CD4-positive, alpha-beta T cell treated with Interleukin-10 for 1 hour (primary cell): ENCODE results near the gene SRSF8.
"Not testable (repeated sequence)": the region's sequence is repeated elsewhere in the genome, so short reads cannot be mapped to it uniquely, and the experiment has no call there.

Experiments
- DNase-seq: peaks from one replicate; pipeline ENCODE4 v3.0.0-alpha.2; 2020

The SRSF8 gene, protein sequence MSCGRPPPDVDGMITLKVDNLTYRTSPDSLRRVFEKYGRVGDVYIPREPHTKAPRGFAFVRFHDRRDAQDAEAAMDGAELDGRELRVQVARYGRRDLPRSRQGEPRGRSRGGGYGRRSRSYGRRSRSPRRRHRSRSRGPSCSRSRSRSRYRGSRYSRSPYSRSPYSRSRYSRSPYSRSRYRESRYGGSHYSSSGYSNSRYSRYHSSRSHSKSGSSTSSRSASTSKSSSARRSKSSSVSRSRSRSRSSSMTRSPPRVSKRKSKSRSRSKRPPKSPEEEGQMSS

DNA sequence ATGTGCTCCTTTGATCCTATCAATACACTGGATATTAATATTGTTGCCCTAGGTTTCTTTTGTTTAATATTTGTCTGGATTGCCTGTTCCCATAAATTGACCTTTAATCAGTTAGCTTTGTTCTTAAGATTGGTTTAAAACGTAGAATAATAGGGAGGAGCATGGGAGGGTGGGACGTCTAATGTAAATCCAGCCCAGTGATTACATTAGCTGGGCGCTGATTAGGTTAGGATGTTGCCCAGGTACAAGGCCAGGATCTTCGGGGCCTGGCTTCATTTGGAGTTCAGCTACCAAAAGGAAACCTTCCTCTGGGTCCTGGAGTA, at the start of gene SRSF8:
TSS of gene SRSF8 (plus strand) at position 204 of the 323 bp plus-strand sequence. CDS start 308 bp downstream, outside the sequence.
- no peak for DNase-seq

DNA sequence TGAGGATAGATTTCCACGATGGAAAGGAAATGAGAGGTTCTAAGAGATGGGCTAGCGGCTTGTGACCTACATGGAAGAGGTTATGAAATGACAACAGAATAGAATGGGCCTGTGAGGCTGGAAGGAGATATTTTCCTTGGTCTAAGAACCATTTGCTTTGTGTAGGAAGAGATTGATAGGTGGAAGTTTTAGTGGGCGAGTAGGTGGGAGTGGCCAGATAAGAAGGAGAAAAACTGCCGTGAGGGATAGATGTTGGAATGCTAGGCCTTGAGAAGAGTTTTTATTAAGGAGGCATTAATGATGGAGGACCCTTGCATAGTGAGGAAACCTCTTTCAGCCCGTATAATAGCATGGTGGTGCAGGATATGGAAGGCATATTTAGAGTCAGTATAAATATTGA, 45.3 kb upstream of the SRSF8 start:
- not testable (repeated sequence) for DNase-seq

DNA sequence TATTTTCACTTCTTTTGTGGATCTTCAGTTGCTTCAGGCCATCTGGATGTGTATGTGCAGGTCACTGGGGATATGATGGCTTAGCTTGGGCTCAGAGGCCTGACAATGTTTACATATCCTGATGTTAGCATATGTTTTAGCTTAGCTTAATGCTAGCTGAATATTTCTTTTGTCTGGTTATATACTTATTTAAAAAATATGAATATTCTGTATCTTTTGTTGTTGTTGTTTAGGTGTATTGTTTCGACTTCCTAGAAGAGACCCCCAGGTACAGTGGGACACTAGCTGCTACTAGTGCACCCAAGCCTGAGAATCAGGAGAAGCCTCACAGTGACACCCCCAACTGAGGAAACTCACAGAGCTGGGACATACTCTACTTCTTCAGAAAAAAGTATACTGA, 41.8 kb upstream of the SRSF8 start, which contains the start of gene KDM4E:
TSS of gene KDM4E (plus strand) at position 301 of the 400 bp plus-strand sequence. CDS start 300 bp downstream, outside the sequence.
- no peak for DNase-seq

DNA sequence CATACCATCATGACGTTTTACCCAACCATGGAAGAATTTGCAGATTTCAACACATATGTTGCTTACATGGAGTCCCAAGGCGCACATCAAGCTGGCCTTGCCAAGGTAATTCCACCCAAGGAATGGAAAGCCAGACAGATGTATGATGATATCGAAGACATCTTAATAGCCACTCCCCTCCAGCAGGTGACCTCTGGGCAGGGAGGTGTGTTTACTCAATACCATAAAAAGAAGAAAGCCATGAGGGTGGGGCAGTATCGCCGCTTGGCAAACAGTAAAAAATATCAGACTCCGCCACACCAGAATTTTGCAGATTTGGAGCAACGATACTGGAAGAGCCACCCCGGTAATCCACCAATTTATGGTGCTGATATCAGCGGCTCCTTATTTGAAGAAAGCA, 41.1 kb upstream of the SRSF8 start:
- DNase-seq: not testable (repeated sequence)

DNA sequence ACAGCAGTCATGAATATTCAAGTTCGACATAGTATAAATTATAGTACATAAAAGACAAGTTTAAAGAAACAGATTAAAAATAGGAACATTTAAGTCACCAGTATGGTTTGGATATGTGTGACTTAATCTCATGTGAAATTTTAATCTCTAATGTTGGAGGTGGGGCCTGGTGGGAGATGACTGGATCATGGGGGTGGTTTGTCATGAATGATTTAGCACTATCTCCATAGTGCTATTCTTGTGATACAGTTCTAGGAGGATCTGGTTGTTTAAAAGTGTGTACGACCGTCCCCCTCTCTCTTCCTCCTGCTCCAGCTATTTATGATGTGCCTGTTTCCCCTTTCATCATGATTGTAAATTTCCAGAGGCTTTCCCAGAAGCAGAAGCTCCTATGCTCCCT, 38.4 kb upstream of the SRSF8 start:
- no peak for DNase-seq

DNA sequence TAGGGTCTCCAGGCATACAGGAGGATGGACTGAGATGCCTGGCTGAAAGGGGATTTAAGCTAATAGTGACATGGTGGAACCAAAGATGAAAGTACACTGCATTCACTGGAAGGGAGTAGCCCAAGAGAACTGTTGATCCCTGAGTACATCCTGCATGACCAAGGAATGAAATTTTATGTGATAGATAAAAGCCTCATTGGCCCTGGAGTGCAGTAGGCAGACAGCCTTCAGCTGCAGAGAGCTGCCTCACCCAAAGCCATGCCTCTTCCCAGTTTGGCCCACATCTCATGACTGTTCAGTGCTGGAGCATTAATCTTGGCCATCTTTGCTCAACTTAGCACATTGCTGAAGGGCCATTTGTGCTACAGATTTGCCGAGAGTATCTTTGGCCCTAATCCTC, 33.7 kb upstream of the SRSF8 start:
- no peak for DNase-seq

DNA sequence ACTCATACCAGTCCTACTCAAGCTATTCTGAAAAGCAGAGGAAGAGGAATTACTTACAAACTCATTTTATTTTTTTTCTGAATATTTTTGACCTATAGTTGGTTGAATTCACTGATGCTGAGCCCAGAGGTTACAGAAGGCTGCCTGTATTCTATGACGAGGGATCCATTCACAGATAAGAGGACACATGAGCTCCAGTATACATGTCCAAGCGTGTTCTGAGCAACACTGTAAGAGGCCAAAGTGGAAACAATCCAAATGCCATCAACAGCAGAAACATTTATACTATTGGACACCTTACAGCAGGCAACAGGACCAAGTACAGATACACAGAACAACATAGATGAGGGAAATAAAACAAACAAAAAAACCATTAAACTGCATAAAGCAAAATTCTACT, 31.4 kb upstream of the SRSF8 start:
- DNase-seq: no peak

DNA sequence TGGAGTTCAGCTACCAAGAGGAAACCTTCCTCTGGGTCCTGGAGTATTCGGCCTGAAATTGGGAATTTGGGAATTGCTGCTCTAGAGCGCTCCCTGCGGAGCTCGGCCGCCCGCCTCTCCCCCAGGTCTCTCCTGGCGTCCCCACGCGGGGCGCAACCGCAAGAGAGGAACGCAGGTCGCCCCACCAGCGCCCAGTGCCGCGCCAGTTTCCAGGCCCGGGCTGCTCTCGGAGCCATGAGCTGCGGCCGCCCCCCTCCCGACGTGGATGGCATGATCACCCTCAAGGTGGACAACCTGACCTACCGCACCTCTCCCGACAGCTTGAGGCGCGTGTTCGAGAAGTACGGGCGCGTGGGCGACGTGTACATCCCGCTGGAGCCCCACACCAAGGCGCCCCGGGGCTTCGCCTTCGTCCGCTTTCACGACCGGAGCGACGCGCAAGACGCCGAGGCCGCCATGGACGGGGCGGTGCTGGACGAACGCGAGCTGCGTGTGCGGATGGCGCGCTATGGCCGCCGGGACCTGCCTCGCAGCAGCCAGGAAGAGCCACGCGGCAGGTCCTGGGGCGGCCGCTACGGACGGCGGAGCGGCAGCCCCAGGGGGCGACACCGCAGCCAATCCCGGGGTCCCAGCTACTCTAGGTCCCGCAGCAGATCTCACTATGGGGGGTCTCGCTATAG, 29.2 kb upstream of the SRSF8 start:
- DNase-seq: peak; percentile 23

DNA sequence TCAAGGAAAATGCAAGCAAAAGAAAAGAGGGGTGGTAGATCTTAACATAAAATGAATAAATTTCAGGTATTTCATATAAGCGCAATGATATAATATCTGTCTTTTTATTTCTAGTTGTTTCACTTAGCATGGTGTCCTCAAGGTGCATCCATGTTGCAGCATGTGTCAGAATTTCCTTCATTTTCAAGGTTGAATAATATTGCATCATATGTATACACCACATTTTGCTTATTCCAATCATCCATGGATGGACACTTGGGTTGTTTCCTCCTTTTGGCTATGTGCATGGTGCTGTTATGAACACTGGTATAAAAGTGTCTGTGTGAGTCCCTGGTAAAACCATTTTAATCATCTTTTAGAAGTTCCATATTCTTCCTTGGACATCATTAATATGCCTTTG, 24.5 kb upstream of the SRSF8 start:
- DNase-seq: no peak

DNA sequence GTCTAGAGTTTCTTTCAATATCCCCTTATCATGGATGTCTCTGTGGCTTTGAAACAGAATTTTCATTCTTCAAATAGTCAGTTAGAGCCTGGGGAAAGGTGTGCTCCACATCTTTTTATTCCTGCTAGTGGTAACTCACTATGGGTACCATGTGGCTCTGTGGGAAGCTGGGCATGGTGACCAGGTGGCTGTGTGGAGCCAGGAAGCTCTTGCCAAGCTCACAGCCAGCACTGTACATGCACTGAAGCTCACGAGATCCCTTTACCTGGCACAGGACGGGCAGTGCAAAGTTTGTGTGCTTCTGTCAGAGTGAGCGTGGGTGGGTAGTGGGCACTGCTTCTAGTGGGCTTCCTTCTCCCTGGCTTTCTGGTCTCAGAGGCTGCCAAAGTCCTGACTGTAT, 23.8 kb upstream of the SRSF8 start:
- no peak for DNase-seq

DNA sequence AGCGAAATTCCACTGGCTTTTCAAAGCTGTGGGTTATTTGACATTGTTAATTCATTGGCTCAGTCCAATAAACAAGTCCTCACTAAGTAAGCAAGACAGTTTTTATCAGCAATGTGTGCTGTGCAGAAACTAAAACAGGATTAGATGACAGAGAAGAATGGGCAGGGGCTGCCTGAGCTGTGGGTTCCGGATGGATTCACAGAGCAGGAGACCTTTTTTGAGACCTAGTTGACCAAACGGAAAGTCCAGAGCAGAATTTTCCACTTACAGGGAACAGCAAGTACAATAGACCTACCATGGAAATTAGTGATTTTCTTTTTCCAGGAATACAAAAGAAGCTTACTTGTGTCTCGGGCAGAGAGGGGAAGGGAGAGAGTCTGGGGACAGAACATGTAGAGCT, 22.7 kb upstream of the SRSF8 start:
- DNase-seq: no peak

DNA sequence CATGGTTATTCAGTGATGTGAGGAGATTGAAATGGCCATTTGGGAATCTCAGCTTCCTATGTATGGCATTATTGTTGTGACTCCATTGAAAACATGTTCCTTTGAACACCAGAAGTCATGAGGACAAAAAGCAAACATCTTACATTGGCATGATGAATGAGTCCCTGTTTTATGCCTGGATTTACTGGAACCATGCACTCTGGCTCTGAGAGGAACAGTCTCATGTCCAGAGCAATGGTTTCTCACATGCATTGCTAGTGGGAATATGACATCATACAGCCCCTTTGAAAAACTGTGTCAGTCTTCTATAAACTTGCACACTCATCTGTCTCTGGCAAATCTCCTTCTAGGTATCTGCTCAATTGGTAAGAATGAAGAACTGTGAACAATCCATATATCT, 20.9 kb upstream of the SRSF8 start:
- no peak for DNase-seq

DNA sequence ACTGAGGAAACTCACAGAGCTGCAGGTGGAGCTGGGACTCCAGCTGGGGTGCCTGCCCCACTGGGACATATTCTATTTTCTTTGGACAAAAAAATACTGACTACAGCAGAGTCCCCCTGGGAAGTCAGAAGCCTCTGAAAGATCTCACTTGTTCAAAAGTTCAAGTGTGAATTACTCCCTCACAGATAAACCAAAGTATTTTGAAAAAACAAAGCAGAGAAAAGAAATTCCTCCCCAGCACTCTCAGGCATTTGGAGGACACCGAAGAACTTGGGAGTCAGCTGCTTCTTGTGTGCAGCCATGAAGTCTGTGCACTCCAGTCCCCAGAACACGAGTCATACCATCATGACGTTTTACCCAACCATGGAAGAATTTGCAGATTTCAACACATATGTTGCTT, 17.6 kb upstream of the SRSF8 start, which contains the start of gene KDM4F:
TSS of gene KDM4F (plus strand) at position 301 of the 400 bp plus-strand sequence.
- DNase-seq: not testable (repeated sequence)

DNA sequence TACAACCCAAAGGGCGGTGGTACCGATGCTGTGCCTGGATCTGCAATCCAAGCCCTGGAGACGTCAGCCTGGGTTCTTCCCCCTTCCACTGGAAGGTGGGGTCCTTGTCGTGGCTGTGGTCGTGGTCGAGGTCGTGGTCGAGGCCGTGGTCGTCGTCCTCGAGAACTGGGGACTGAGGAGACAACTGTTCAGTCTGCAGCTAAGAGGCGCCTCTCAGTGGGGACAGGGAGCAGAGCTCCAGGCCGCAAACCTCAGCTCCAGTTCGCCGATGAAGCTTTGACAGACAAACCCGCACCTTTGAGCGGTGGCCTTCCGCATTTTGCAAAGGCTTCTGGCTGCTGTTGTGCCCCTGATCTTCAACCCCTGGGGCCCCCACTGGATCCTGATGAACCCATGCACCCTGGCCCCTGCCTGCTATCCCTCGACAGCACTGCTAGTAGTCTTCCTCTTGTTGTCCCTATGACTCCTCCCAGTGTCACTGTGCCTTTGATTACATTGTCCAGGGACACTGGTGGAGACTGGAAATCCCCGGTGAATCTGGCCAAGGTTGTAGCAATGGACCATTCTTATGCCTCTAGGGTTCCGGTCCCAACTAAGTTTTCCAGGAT, 16.0 kb upstream of the SRSF8 start:
- no peak for DNase-seq

DNA sequence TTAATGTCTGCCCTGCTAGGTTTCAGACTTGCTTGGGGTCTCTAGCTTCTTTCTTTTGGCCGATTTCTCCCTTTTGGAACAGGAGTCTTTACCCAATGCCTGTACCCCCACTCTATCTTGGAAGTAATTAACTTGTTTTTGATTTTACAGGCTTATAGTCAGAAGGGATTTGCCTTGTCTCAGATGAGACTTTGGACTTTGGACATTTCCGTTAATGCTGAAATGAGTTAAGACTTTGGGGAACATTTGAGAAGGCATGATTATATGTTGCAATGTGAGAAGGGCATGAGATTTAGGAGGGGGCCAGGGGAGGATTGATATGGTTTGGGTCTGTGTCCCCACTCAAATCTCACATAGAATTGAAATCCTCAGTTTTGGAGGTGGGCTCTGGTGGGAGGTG, 12.4 kb upstream of the SRSF8 start:
- no peak for DNase-seq

DNA sequence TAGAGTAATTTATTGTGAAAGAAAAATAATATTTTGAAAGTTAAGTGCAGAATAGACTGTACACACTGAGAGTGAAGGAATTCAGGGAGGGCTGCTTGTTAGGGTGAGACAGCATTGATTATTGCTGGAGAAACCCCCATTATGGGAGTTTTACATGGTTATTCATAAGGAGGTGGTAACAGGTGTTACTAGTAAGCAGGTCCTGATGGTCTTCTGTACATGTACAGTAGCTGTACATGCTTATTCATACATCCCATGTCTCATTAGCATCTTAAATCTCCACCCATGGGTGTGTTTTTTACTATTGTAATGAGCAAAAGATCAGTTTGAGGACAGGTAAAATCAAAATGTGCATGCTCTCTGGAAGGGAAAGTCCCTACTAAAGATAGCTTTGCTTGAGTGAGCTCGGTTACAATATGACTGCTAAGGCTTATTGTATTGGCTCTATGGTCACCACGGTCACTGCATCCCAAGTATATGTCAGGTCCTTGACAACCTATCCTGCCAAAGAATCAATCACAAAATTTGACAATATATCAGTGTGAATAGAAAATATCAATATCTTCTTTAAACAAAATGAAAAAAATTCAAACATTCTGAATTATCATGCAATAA, 11.3 kb upstream of the SRSF8 start:
- DNase-seq: no peak

DNA sequence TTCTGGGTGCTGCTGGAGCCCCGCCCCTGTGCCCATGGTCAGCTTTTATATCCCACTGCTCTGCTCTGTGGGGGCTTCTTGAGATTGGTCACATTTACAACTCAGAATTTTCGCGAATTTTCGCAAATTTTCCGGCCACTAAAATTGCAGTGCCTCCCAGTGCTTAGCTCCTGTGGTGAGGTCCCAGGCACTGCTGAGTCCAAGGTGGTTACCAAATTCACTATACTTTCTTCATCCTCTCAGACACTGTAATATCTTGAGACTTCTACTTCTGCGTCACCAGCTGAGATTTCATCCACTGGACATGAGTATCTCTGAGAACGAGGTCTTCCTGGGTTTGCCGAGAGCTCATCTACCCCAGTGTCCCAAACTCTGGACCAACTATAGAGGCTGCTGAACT, 8.8 kb upstream of the SRSF8 start:
- no peak for DNase-seq

DNA sequence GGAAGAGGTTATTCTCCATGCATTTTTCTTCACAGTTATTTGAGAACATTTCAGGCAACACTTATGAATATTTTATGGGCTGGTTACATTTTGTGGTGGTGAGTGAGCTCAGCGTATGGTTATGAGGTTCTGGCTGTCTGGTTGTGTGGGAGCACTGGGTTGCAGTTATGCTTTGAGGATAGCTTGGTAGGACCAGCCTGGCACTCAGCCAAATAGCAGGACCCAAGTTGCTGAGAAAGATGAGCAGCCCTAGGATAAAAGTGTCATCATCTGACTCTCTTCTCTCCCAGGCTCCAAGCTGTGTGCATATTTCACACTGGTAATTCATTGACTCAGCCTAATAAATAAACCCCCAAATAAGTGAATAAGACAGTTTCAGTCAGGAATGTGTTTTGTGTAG, 8.1 kb upstream of the SRSF8 start:
- no peak for DNase-seq

DNA sequence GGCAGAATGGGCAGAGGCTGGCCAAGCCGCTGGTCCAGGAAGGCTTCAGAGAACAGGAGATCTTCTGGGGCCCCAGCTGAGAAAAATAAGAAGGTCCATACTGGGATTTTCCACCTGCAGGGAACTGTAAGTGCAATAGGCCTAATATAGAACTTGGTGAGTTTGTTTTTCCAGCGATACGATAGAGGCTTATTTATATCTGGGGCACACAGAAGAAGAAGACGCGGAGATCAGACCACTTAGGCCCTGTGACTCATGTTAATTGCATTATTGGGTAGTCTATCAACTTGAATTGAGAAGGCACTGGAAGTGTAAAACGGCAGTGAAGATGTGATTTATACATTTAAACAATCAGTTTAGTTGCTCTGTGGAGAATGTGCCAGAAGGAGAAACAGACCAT, 7.7 kb upstream of the SRSF8 start:
- DNase-seq: no peak

DNA sequence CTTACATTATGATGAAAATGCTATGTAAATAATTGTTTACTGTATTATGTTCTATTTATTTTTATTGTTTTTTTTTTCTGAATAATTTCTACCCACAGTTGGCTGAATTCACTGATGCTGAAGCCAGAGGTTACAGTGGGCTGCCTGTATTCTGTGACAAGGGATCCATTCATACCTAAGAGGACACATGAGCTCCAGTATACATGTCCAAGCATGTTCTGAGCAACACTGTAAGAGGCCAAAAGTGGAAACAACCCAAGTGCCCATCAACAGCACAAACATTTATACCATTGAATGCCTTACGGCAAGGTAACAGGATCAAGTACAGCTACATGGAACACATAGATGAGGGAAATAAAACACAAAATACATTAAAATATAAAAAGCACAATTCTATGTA, 1.4 kb upstream of the SRSF8 start:
- no peak for DNase-seq

DNA sequence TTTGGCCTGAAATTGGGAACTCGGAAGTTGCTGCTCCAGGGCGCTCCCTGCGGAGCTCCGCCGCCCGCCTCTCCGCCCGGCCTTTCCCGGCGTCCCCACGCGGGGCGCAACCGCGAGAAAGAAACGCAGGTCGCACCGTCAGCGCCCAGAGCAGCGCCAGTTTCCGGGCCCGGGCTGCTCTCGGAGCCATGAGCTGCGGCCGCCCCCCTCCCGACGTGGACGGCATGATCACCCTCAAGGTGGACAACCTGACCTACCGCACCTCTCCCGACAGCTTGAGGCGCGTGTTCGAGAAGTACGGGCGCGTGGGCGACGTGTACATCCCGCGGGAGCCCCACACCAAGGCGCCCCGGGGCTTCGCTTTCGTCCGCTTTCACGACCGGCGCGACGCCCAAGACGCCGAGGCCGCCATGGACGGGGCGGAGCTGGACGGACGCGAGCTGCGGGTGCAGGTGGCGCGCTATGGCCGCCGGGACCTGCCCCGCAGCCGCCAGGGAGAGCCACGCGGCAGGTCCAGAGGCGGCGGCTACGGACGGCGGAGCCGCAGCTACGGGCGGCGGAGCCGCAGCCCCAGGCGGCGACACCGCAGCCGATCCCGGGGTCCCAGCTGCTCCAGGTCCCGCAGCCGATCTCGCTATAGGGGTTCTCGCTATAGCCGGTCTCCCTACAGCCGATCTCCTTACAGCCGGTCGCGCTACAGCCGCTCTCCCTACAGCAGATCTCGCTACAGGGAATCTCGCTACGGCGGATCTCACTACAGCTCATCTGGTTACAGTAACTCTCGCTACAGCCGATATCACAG, 521 bp downstream of the SRSF8 start:
- peak; percentile 78 for DNase-seq

DNA sequence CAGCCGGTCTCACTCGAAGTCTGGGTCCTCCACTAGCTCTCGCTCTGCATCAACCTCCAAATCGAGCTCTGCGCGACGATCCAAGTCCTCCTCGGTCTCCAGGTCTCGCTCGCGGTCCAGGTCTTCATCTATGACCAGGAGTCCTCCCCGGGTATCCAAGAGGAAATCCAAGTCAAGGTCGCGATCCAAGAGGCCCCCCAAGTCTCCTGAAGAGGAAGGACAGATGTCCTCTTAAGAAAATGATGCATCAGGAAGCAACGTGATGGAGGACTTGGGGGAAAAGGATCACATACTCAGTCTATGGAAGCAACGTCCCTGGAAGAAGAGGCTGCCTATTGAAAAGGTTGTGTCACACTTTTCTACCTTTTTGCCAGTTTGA, 1.1 kb downstream of the SRSF8 start:
- DNase-seq: no peak

DNA sequence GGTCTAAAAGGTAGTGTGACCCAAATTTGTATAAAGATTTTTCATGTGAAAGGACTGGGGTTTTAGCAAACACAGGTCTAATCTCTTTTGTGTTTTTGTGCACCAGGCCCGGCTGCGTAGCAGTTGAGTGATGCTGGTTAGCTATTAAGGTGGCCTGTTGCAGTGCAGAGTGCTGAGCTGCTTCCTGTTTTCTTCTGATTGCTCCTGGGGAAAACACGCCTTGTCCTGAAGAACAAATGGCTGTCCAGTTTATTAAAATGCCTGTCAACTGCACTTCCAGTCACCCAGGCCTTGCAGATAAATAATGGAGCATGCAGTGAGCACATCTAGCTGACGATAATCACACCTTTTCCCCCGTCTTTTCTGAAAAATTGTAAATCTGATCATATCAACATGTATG, 1.8 kb downstream of the SRSF8 start:
- peak; percentile 89 for DNase-seq
